GM12801 (cell line): ENCODE measurements around the gene PTPRR.

Experiments
- TF ChIP-seq, protein P1 (sequence below): IDR thresholded peaks from one replicate; pipeline ENCODE4 v1.5.1; 2011; ENCODE audit warnings: control low read depth; ENCODE audit not compliant: insufficient read length; ENCODE audit errors: extremely low read depth

Gene PTPRR

DNA sequence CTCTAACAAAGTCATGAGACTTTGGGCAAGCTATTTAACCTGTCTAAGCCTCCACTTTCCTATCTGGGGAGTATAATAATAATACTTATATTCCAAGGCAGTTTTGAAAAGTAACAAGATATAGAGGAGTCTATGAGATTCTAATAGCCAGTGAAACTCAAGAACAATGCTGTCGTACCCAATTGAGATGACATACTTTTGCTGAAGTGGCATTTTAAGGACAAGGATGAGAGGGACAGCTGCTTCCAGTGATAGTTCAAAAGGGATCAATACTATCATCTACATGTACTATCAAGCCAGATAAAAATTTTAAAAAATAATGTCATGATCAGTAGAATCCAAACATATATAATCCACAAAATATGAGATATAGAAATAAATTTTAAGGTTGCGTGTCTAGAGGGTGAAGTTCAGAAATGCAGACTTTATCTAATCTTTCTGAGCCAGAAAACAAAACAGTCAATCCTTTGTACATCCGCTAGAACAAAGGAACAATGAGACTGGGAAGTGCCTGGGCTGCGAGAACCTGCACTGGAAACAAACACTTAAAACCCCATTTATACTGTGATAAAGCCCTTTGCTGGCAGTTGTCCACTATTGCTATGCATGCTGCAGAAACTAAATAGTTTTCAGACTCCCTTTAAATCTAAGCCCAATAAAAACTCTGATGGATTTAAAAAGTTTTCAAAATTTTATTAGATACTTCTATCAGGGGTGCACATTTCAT is 321.9 kb downstream of the PTPRR start:
- TF ChIP-seq, protein P1, sequence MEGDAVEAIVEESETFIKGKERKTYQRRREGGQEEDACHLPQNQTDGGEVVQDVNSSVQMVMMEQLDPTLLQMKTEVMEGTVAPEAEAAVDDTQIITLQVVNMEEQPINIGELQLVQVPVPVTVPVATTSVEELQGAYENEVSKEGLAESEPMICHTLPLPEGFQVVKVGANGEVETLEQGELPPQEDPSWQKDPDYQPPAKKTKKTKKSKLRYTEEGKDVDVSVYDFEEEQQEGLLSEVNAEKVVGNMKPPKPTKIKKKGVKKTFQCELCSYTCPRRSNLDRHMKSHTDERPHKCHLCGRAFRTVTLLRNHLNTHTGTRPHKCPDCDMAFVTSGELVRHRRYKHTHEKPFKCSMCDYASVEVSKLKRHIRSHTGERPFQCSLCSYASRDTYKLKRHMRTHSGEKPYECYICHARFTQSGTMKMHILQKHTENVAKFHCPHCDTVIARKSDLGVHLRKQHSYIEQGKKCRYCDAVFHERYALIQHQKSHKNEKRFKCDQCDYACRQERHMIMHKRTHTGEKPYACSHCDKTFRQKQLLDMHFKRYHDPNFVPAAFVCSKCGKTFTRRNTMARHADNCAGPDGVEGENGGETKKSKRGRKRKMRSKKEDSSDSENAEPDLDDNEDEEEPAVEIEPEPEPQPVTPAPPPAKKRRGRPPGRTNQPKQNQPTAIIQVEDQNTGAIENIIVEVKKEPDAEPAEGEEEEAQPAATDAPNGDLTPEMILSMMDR = no peak

DNA sequence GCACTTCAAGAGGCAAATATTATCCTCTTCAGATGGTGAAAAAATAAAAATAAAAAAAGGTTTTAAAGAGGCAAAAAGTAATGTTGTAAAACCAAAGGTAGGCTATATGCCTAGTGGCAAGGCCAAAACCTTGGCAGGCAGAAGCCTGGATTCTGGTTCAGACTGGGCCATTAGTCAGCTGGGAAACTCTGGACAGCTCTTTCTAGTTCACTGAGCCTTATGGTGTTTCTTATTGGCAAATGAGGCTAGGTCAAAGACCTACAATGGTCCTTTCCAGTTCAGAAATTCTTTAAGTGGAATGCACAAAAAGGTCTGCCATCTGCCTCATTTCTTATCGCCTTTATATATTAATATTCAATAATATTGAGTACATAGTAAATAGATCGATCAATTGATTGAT is 327.9 kb downstream of the PTPRR start:
- TF ChIP-seq, protein P1 = no peak

DNA sequence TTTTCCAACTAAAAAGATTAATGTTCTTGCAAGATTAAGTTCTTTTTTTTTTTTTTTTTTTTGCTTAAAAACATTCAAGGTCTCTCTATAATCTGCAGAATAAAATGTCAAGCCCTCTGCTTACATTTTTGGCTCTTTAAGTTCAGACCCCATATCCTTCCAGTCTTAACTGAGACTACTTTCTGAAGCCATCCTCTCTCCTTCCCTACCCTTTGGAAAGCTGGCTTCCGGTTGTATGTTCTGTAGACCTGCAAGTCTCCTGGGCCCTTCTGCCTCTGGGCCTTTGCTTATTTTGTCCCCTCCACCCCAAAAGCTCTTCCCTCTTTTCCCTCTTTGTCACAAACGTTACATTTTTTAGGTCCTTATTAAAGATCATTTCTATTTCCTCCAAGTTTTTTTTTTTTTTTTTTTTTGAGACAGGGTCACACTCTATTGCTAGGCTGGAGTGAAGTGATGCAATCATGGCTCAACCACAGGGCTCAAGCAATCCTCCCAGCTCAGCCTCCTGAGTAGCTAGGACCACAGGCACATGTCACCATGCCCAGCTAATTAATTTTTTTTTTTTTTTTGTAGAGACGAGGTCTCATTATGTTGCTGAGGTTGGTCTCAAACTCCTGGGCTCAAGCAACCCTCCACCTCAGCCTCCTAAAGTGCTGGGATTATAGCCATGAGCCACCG is 329.9 kb downstream of the PTPRR start:
- TF ChIP-seq, protein P1 = no peak

DNA sequence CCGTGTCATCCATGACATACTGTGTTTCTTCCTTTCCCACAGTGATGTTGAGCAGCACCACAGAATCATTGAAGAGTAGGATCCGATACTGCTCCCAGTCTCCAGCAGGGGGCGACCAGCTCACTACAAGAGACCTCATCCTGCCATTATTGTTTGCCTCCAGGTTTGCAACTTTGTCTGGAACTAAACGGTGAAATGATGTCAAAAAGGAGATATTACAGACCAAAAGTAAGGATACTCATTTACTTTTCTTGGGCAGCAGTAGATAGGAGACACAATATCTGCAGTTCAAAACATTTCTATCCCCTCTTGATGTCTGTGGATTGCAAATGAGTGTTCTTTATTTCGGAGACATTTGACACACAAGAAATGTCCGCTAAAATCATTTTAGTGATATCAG is 330.5 kb downstream of the PTPRR start:
- TF ChIP-seq, protein P1 = no peak
